ENCODE measurements around the gene USP14. TPM values are rescaled to one million over a fixed set of nuclear protein-coding genes. Genes with fewer than 3 reads are reported as not detected.

USP14 gene
- total and polyA plus RNA-seq, 4 donors = 22.8 to 41.2 (median 31.7) TPM

DNA sequence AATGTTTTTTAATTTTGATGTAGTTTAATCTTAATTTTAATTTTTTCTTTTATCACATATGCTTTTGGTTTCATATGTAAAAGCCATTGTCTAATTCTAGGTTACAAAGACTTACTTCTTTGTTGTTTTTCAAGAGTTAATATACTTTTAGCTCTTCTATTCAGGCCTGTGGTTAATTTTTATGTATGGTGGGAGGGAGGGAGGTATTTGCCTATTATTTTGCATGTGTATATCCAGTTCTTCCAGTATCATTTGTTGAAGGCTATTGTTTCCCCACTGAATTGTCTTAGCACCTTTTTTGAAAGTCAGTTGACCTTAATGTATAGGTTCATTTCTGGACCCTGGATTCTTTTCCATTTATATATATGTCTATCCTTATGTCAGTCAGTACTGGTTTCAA lies 23.4 kb downstream of the USP14 start:
- Histone ChIP-seq H3K36me3 (ENCODE audit: control insufficient read depth in 4 of 4, insufficient read depth in 4 of 4, low read length in 4 of 4) (peaks cover 0 to 14% (median 9%) of the 10 kb centered on the region in 4 donors), H3K9me3 (ENCODE audit: control insufficient read depth in 4 of 4, insufficient read depth in 3 of 4, low read length in 3 of 4) (no peaks in the 10 kb centered on the region), H3K4me3 (no peak overlapping the region), H3K9ac (ENCODE audit: insufficient read depth in 1 of 2, low read length in 2 of 2) (no peak overlapping the region), H3K27ac (ENCODE audit: low read depth in 1 of 2, low read length in 1 of 2) (no peak overlapping the region), H3K27me3 (ENCODE audit: control insufficient read depth in 3 of 3, insufficient read depth in 3 of 3, low read length in 2 of 3) (no peaks in the 10 kb centered on the region), H3K4me1 (ENCODE audit: control insufficient read depth in 5 of 5, insufficient read depth in 5 of 5, low read length in 5 of 5) (peaks cover 0 to 3% (median 0%) of the 10 kb centered on the region in 5 donors)
- DNase-seq (no peak), ATAC-seq (ENCODE audit: insufficient read depth, low FRiP score) (no peak)
- TF ChIP-seq, protein P1, sequence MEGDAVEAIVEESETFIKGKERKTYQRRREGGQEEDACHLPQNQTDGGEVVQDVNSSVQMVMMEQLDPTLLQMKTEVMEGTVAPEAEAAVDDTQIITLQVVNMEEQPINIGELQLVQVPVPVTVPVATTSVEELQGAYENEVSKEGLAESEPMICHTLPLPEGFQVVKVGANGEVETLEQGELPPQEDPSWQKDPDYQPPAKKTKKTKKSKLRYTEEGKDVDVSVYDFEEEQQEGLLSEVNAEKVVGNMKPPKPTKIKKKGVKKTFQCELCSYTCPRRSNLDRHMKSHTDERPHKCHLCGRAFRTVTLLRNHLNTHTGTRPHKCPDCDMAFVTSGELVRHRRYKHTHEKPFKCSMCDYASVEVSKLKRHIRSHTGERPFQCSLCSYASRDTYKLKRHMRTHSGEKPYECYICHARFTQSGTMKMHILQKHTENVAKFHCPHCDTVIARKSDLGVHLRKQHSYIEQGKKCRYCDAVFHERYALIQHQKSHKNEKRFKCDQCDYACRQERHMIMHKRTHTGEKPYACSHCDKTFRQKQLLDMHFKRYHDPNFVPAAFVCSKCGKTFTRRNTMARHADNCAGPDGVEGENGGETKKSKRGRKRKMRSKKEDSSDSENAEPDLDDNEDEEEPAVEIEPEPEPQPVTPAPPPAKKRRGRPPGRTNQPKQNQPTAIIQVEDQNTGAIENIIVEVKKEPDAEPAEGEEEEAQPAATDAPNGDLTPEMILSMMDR (IDR thresholded peaks at IDR 0.05; ENCODE audit: control extremely low read depth, extremely low read depth) = no peak

DNA sequence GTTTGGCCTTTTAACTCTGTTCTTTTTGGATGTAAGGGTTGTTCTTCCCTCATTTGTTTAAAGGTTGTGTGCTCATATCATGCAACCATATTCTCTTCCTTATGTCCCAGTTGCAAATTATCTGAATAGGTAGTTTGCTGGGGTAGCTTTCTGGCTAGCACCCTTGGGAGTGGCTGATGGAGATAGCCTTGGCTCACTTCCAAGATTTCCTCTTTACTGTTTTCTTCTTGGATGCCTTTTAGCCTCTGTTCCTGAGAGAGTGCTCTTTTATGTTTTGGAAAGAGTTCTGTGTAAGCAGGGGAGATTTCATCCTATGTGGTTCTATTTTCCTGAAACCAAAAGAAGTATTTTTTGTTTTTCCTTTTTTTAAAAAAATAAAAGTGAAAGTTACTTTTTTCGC lies 25.4 kb downstream of the USP14 start:
- ATAC-seq (ENCODE audit: insufficient read depth, low FRiP score) (no peak), DNase-seq (no peak)
- H3K9ac ChIP-seq (ENCODE audit: insufficient read depth in 1 of 2, low read length in 2 of 2) = no peak overlapping the region
- peaks cover 0 to 11% (median 10%) of the 10 kb centered on the region in 4 donors for H3K36me3 ChIP-seq (ENCODE audit: control insufficient read depth in 4 of 4, insufficient read depth in 4 of 4, low read length in 4 of 4)
- TF ChIP-seq, protein P1 (IDR thresholded peaks at IDR 0.05; ENCODE audit: control extremely low read depth, extremely low read depth) = no peak
- no peaks in the 10 kb centered on the region for H3K27me3 ChIP-seq (ENCODE audit: control insufficient read depth in 3 of 3, insufficient read depth in 3 of 3, low read length in 2 of 3)
- H3K4me3 ChIP-seq = no peak overlapping the region
- no peaks in the 10 kb centered on the region for H3K9me3 ChIP-seq (ENCODE audit: control insufficient read depth in 4 of 4, insufficient read depth in 3 of 4, low read length in 3 of 4)
- H3K4me1 ChIP-seq (ENCODE audit: control insufficient read depth in 5 of 5, insufficient read depth in 5 of 5, low read length in 5 of 5) = peaks cover 0 to 3% (median 0%) of the 10 kb centered on the region in 5 donors
- H3K27ac ChIP-seq (ENCODE audit: low read depth in 1 of 2, low read length in 1 of 2) = no peak overlapping the region
- 91 to 92% methylated on average over 1 of the region's 1 CpG for WGBS, 2 donors

DNA sequence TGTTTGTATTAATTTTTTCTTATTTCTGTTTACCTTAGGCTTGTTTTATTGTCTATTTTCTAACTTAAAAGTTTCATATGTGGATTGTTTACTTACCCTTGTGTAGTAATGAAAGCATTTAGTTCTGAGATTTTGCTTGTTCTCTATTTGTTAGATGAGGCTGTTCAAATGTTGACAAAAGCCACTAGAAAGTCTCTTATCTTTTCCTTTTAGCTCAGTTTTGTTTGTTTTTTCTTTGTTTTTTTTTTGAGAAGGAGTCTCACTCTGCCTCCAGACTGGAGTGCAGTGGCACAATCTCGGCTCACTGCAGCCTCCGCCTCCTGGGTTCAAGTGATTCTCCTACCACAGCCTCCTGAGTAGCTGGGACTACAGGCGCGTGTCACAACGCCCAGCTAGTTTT lies 30.9 kb downstream of the USP14 start:
- H3K27me3 ChIP-seq (ENCODE audit: control insufficient read depth in 3 of 3, insufficient read depth in 3 of 3, low read length in 2 of 3) = no peaks in the 10 kb centered on the region
- H3K36me3 ChIP-seq (ENCODE audit: control insufficient read depth in 4 of 4, insufficient read depth in 4 of 4, low read length in 4 of 4) = peaks cover 0 to 7% (median 2%) of the 10 kb centered on the region in 4 donors
- TF ChIP-seq, protein P1 (IDR thresholded peaks at IDR 0.05; ENCODE audit: control extremely low read depth, extremely low read depth) = no peak
- no peak overlapping the region for H3K4me3 ChIP-seq
- no peaks in the 10 kb centered on the region for H3K9me3 ChIP-seq (ENCODE audit: control insufficient read depth in 4 of 4, insufficient read depth in 3 of 4, low read length in 3 of 4)
- ATAC-seq (ENCODE audit: insufficient read depth, low FRiP score) = no peak
- peaks cover 0 to 9% (median 0%) of the 10 kb centered on the region in 5 donors for H3K4me1 ChIP-seq (ENCODE audit: control insufficient read depth in 5 of 5, insufficient read depth in 5 of 5, low read length in 5 of 5)
- no peak overlapping the region for H3K27ac ChIP-seq (ENCODE audit: low read depth in 1 of 2, low read length in 1 of 2)
- no peak overlapping the region for H3K9ac ChIP-seq (ENCODE audit: insufficient read depth in 1 of 2, low read length in 2 of 2)
- 78 to 94% methylated on average over 5 of the region's 5 CpGs for WGBS, 2 donors
- DNase-seq = no peak

DNA sequence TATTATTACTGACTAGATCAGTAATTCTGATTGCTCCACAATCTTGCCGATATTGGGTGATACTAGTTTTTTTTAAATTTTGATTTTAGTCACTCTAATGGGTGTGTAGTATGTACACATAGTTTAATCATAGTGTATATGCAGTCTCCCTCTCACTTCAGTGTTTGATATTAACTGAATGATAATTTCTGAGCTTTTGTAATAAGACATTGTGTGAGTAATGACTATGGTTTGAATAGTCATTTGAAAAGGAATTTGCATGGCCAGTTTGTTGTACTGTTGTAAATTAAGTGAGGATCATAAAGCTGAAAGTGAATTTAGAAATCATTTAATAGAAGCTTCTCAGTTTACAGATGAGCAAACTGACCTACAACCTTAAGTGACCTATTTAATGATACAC lies 33.4 kb downstream of the USP14 start:
- ATAC-seq (ENCODE audit: insufficient read depth, low FRiP score) (no peak), DNase-seq (no peak)
- Histone ChIP-seq H3K27ac (ENCODE audit: low read depth in 1 of 2, low read length in 1 of 2) (no peak overlapping the region), H3K4me3 (no peak overlapping the region), H3K27me3 (ENCODE audit: control insufficient read depth in 3 of 3, insufficient read depth in 3 of 3, low read length in 2 of 3) (no peaks in the 10 kb centered on the region), H3K36me3 (ENCODE audit: control insufficient read depth in 4 of 4, insufficient read depth in 4 of 4, low read length in 4 of 4) (peaks cover 0 to 4% (median 3%) of the 10 kb centered on the region in 4 donors), H3K9ac (ENCODE audit: insufficient read depth in 1 of 2, low read length in 2 of 2) (no peak overlapping the region), H3K4me1 (ENCODE audit: control insufficient read depth in 5 of 5, insufficient read depth in 5 of 5, low read length in 5 of 5) (peaks cover 0 to 9% (median 0%) of the 10 kb centered on the region in 5 donors), H3K9me3 (ENCODE audit: control insufficient read depth in 4 of 4, insufficient read depth in 3 of 4, low read length in 3 of 4) (no peaks in the 10 kb centered on the region)
- TF ChIP-seq, protein P1 (IDR thresholded peaks at IDR 0.05; ENCODE audit: control extremely low read depth, extremely low read depth) = no peak
- WGBS, 2 donors = 90 to 94% methylated on average over 1 of the region's 1 CpG

Data from lung (tissue), 12 donors.